ENCODE results near the gene RARS1.

Gene RARS1

GRCh38 chr5:168552146-168552545 lies 65.9 kb downstream of the RARS1 start:
- DNase-seq (ENCODE audit: low read depth, low spot score) = no peak
- no peak overlapping the region for H3K27ac ChIP-seq

DNA sequence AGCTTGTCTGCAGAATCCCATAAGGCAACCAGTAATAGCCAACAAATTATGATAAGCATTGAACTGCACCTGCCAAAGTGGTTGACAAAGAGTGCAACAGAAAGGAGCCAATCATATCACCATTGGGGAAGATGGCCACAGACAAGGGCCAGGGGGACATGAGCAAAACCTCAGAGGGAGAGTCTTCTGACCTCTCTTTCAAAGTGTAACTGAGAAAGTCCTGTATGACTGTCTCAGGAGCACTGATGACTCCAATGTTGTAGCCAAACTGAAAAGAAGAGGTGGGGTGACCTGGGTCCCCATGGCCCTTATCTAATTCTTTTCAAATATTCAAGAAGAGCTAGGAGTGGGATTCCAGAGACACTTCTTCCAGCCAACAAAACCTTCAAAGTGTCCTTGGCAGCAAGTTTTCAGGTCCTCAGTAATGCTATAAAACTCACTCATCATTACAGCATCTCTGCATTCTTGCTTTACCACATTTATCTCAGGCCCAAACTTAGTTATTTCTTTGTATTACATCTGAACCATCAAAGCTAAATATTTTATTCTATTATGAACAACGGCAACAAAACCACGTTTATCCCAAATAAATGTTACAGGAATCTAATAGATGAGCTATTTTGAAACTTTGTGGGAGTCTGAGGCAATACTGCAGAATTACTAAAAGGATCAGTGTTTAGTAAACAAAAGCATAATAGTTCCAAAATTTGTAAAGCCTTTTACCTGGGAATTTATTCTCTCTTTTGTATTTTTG lies 67.3 kb downstream of the RARS1 start:
- H3K27ac ChIP-seq = no peak overlapping the region
- DNase-seq (ENCODE audit: low read depth, low spot score) = no peak

GRCh38 chr5:168557389-168557788 lies 71.1 kb downstream of the RARS1 start:
- H3K27ac ChIP-seq = no peak overlapping the region
- DNase-seq (ENCODE audit: low read depth, low spot score) = no peak

DNA sequence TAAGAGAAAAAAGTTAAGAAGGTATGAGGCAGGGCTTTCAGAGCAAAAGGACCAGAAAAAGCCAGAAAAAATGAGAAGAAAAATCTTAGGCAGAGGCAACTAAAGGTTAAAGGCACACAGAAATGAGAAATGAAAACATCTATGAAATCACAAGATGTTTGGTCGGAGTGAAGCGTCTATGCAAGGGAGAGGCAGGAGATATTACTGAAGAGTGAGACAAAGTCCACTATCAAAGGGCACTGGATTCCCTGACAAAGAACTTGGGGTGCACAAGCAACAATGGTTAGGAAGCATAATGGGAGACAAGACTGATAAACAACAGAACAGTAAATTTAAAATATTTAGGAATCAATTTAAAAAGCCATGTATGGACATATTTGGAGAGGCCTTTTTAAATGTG lies 76.0 kb downstream of the RARS1 start:
- no peak for DNase-seq (ENCODE audit: low read depth, low spot score)
- H3K27ac ChIP-seq = no peak overlapping the region

- DNase-seq (ENCODE audit: low read depth, low spot score) = no peak
- H3K27ac ChIP-seq = no peak overlapping the region
Observed at GRCh38 chr5:168563959-168564358, 77.7 kb downstream of the RARS1 start.

DNA sequence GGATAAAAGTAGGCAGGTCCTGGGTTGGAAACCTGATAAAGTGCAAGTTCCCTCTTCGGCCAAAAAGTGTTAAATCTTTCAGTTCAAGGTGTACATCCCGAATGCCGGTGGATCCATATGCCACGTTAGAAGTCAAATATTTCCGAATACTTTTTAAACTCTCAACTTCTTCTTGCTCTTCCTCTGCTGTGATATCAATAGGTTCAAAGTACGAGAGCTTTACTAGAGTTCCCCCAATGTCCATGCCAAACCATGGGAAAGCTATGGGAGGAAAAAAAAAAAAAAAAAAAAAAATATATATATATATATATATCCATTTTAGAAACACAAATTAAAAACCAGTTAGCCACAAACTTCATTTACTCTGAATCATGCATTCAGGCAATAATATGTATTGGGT lies 82.5 kb downstream of the RARS1 start:
- DNase-seq (ENCODE audit: low read depth, low spot score) = no peak
- H3K27ac ChIP-seq = no peak overlapping the region

All from epithelial cell of prostate (primary cell).